Amniotic epithelial cell (primary cell): Measurements from ENCODE around the gene FRMPD4.

Experiments
- DNase-seq: peaks from one replicate; pipeline ENCODE4 v3.0.0-alpha.2; 2010; ENCODE audit warnings: low read depth

The FRMPD4 gene

GRCh38 chrX:12657433-12657832 is 519.2 kb downstream of the FRMPD4 start:
- no peak for DNase-seq

DNA sequence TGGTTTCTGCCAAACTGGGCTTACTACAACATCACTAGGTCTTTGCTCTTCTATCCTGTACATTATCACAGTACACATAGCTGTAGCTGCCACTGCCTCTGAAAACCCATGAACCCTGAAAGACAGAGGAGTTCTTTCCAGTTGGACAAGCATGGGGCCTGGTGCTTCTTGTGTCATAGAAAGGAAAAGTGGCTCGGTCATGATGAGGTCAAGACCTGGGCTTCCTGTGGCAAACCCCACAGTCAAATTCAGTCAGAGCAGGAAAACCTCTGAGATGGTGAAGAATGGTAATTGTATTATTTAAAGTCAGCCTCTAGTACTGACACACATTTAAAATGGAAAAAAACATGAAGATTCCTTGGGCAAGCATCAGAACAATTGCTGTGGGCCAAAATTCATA is 519.6 kb downstream of the FRMPD4 start:
- no peak for DNase-seq

- DNase-seq: no peak
Measured at GRCh38 chrX:12661464-12661863, 523.2 kb downstream of the FRMPD4 start.

DNA sequence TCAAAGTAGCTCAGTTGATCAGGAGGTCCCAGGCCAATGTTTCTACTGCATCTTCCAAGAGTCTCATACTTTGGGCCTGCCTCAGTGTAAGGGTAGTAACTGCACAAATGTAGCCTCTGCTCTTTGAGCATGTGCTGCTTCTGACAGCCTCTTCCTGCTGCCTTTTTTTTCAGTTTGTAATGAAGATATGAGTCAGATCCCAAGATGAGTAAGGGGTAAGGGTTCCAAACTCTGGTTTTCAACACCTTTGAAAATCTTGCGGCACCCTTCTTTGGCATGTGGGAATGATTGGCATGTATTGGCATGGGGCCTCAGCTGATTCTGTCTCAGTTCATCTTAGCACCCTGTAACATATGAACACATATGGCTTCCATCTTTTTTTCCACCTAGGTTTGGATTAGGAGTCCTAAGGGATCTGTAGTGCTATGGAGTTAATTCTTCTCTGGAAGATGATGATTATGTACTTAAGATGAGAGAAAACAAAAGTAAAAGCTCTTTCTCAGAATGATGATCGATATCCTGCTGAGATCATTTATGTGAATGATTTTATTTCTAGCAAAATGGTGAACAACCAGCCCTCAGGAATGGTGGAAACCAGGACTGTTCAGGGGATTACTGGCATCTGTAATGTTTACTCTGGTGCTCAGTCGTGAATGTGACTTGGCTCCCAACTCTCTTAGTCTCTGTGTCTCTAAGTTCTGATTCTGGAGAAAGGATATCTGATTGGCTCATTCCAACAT is 534.3 kb downstream of the FRMPD4 start:
- DNase-seq: no peak

- DNase-seq: no peak
Measured at GRCh38 chrX:12673487-12673886, 535.2 kb downstream of the FRMPD4 start.

GRCh38 chrX:12679522-12679921 is 541.2 kb downstream of the FRMPD4 start:
- no peak for DNase-seq

- DNase-seq: no peak
Measured at GRCh38 chrX:12681047-12681446, 542.8 kb downstream of the FRMPD4 start.

DNA sequence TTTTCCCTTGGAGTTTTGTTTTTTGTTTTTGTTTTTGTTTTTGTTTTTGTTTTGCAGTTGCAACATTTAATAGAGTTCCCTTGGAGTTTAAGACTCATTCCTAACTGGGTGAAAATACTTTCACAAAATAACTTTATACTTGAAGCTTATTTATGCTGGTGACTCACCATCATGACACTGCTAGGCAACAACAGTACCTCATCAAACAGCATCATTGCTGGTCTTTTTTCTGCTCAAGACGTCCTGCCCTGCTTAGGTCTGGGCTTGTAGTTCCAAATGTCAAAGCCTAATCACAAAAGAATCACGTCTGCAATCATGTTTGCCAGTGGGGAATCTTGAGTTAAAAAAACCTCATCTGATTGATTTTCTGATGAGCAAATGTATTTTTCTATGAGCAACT is 547.3 kb downstream of the FRMPD4 start:
- DNase-seq: peak; percentile 33

DNA sequence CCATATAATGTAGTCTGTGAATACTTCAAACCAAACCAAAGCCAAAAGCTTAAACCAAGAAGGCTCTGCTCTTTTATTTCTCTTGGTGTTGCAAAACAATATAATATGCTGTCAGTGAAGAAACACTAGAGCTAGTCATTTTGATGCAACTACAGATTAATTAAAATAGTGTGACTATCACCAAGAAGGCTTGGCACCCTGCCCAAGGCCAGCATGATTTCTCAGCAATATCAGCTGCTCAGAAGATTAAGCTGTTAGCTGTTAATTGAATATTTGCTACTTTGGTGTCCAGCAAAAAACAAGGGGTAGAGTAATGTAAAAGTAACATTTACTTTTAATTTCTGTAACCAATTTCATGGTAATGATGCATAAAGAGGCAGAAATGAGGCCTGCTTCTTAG is 548.1 kb downstream of the FRMPD4 start:
- no peak for DNase-seq

- no peak for DNase-seq
Measured at GRCh38 chrX:12690646-12691045, 552.4 kb downstream of the FRMPD4 start.

GRCh38 chrX:12693754-12694153 is 555.5 kb downstream of the FRMPD4 start:
- no peak for DNase-seq

DNA sequence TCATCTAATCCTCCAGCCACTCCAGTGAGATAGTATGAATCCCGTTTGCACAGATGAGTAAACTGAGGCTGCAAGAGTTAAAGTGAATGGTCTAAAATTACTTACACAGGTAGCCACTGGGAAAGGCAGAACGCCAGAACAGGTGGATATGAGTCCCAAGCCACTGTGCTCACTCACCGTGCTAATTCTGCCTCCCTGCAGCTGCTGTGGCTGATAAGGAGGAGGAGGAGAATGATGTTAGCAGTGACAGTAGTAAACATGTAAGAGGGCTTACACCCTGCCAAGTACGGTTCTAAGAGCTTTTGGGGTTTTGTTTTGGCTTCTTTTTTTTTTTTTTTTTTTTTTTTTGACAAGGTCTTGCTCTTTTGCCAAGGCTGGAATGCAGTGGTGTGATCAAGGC is 562.5 kb downstream of the FRMPD4 start:
- DNase-seq: no peak

DNA sequence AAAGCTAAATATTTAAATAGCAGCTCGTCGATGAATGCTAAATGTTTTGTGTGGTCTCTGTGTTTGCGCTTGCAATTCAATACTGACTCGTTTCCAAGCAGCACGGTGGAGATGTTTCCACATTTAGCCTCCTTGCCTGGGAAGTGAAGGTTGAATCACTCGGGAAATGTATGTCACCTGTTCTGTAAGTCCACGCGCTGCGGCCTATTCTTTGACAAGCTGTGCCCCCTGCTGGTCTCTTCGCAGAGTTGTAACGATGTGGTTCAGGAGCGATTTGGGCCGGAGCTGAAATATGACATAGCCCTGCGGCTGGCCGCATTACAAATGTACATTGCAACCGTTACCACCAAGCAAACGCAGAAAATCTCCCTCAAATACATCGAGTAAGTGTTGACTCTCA is 563.4 kb downstream of the FRMPD4 start:
- DNase-seq: peak; percentile 80

DNA sequence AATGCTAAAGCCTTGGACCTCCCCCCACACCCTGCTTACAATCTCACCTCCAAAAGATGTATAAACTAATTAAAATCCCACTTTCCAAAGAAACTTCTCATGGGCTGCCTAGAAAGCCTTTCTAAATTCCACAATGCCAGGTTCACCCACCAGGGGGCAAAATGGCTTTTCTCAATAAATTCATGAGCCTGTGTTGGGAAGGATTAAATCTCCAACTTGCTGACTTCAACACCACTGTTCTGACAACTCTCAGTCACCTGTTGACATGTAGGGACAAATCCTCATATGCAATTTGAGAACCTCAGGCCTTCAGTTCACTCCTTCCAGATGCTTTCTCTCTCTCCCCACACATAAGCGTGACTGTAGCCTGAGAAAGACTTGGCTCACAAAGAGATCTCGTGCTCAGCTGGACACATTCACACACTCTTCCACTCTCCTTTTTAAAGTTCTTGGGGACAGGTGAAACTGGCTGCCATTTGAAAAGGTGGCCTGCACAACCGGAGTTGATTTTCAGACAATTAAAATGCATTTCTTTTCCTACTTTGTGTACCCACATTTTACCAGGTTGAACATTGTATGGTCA is 564.3 kb downstream of the FRMPD4 start:
- no peak for DNase-seq

- DNase-seq: no peak
Measured at GRCh38 chrX:12704706-12705105, 566.4 kb downstream of the FRMPD4 start.

DNA sequence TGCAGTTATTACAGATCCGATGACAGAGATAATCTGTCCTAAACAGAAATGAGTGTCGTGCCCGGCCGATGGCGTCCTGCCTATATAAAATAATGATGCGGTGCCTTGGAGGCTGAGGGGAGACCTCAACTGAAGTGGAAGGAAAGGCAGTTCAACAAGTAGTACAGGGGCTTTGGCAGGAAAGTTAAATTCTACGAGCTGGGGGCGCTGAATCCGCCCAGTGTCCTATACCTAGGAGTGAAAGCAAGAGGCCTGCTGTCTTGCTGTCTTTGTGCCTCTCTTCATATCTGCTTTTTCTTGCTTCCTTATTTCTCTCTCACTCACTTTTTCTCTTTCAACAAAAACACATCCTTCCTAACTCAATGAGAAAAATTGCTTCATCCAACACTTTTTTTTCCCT is 570.8 kb downstream of the FRMPD4 start:
- no peak for DNase-seq

- DNase-seq: no peak
Measured at GRCh38 chrX:12711435-12712040, 573.3 kb downstream of the FRMPD4 start.

GRCh38 chrX:12716574-12716973 is 578.3 kb downstream of the FRMPD4 start:
- DNase-seq: no peak

- DNase-seq: no peak
Measured at GRCh38 chrX:12719837-12720236, 581.6 kb downstream of the FRMPD4 start.

- DNase-seq: peak; percentile 16
Measured at GRCh38 chrX:12721042-12721441, 582.8 kb downstream of the FRMPD4 start.

GRCh38 chrX:12722314-12722713 is 584.0 kb downstream of the FRMPD4 start:
- DNase-seq: no peak

DNA sequence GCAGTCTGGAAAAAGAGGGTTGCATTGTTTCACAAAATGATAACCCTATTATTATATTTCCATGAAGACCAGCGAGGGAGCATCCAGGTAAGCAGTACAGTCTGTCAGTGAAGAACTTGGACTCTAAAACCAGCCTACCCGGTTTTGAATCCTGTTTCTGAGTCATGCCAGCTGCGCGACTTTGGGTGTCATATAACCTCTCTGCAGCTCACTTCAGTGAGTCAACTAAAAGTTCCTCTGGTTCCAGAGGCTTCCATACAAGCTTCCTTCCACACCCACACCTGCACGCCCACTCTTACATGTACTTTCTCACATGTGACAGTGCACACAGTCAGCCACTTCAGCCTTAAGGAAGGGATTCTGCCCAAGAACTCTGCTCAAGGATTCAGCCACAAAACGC is 603.1 kb downstream of the FRMPD4 start:
- DNase-seq: no peak

DNA sequence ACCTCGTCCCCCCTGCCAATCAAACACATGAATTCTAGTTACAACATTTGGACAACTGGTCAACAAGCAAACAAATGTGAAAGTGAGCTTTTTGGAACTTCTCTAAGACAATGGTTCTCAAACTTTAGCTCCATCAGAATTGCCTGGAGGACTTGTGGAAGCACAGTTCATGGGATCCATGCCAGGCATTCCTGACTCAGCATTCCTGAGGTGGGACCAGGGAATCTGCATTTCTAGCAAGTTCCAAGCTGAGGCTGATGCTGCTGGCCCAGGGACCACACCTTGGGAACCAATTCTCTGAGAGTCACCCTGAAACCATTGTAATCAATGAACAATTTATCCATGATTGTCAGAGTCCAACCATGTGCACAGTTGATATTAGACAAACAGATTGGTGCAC is 609.2 kb downstream of the FRMPD4 start:
- DNase-seq: no peak

GRCh38 chrX:12751887-12752286 is 613.6 kb downstream of the FRMPD4 start:
- DNase-seq: no peak
